GM12878 (cell line): ENCODE results near the gene BPI. TPM values are rescaled to one million over a fixed set of nuclear protein-coding genes. Genes with fewer than 3 reads are reported as not detected.

Experiments
- ATAC-seq: fragments of 200-7000 bp; cut with Tn5 transposase; 3 replicates; pipeline ENCODE4 v1.9.1; 2020; ENCODE audit warnings: mild to moderate bottlenecking, moderate library complexity
- BruUV-seq: library from RNA; stranded (reverse); fragments of 400-500 nt; replicated peaks from 2 replicates; lab custom pipeline; 2021; lab: Mats Ljungman, UMichigan
- CTCF ChIA-PET: fragments of 300-600 bp; sonication (Branson Sonifier 250); formaldehyde crosslinking; extraction: SDS; loops from one replicate; lab custom pipeline; 2021; ENCODE audit warnings: inconsistent platforms; lab: Yijun Ruan, JAX
- POLR2A ChIA-PET: fragments of 350-600 bp; formaldehyde crosslinking; extraction: SDS; loops from one replicate; lab custom pipeline; 2021; ENCODE audit warnings: inconsistent platforms; lab: Charles Lee
- RAD21 ChIA-PET: fragments of 300-600 bp; sonication (Branson Sonifier 250); formaldehyde crosslinking; loops from one replicate; lab custom pipeline; 2023; ENCODE audit warnings: antibody characterized with exemption; ENCODE audit not compliant: unreplicated experiment; lab: Charles Lee
- SMC1A ChIA-PET: fragments of 300-600 bp; sonication (Branson Sonifier 250); formaldehyde crosslinking; loops from one replicate; lab custom pipeline; 2023; ENCODE audit not compliant: unreplicated experiment, uncharacterized antibody; lab: Charles Lee
- DNase-seq: peaks from one replicate; pipeline ENCODE4 v3.0.0-alpha.2; 2011; ENCODE audit warnings: low read depth, low spot score
- FAIRE-seq: peaks from 3 replicates; lab custom pipeline; 2011; peaks lifted over from hg19 to GRCh38; lab: Jason Lieb, UNC
- H2AFZ ChIP-seq: 2 replicates; pipeline ENCODE4 v1.6.0; 2011; ENCODE audit warnings: low read depth, low read length, control low read depth; ENCODE audit not compliant: control insufficient read depth
- H3K27ac ChIP-seq: 2 replicates; pipeline ENCODE4 v1.5.1; 2011; ENCODE audit warnings: control low read depth; ENCODE audit not compliant: control insufficient read depth, insufficient read depth
- H3K27me3 ChIP-seq, 2 experiments: replicated peaks in 1 of 2; 2 replicates each; pipeline versions ENCODE4 v1.6.0 to v1.6.1; 2011; ENCODE audit warnings: low read length in 1 of 2; ENCODE audit not compliant: control insufficient read depth in 2 of 2, insufficient read depth in 2 of 2
- H3K36me3 ChIP-seq, 2 experiments: 2 replicates each; pipeline ENCODE4 v1.5.1; 2011; ENCODE audit warnings: low read length in 1 of 2; ENCODE audit not compliant: control insufficient read depth in 2 of 2, insufficient read depth in 2 of 2
- H3K4me1 ChIP-seq: 2 replicates; pipeline ENCODE4 v1.6.1; 2011; ENCODE audit warnings: mild to moderate bottlenecking, low read length, moderate library complexity, mixed read lengths; ENCODE audit not compliant: control insufficient read depth, insufficient read depth
- H3K4me2 ChIP-seq: 2 replicates; pipeline ENCODE4 v1.6.0; 2011; ENCODE audit warnings: control low read depth; ENCODE audit not compliant: control insufficient read depth, insufficient read depth
- H3K4me3 ChIP-seq: fragments of 200-600 bp; sonication (generic); 2 replicates; pipeline ENCODE4 v1.5.1; 2016
- H3K79me2 ChIP-seq: 2 replicates; pipeline ENCODE4 v1.6.0; 2011; ENCODE audit warnings: low read length; ENCODE audit not compliant: control insufficient read depth, insufficient read depth
- H3K9ac ChIP-seq: 2 replicates; pipeline ENCODE4 v1.8.0; 2011; ENCODE audit warnings: low read length, control low read depth, mixed read lengths; ENCODE audit not compliant: control insufficient read depth, insufficient read depth
- H3K9me3 ChIP-seq: replicated peaks from 3 replicates; pipeline ENCODE4 v1.5.1; 2011; ENCODE audit warnings: mild to moderate bottlenecking, low read length; ENCODE audit not compliant: control insufficient read depth, insufficient read depth
- H4K20me1 ChIP-seq: 2 replicates; pipeline ENCODE4 v1.6.0; 2011; ENCODE audit not compliant: control insufficient read depth, insufficient read depth
- ESRRA ChIP-seq: IDR thresholded peaks from 2 replicates; pipeline ENCODE4 v1.6.1; 2012; ENCODE audit warnings: mild to moderate bottlenecking, low read length, improper control_type of control experiment
- JUND ChIP-seq: IDR thresholded peaks from 2 replicates; pipeline ENCODE4 v1.6.1; 2012; ENCODE audit warnings: low read depth, mild to moderate bottlenecking, low read length, improper control_type of control experiment, moderate library complexity
- KLF5 ChIP-seq: fragments of 450-650 bp; IDR thresholded peaks from 2 replicates; pipeline ENCODE4 v1.6.1; 2014; ENCODE audit warnings: mild to moderate bottlenecking; ENCODE audit not compliant: partially characterized antibody
- PAX5 ChIP-seq: IDR thresholded peaks from 2 replicates; pipeline ENCODE4 v1.6.1; 2011; ENCODE audit warnings: low read depth, low read length, borderline replicate concordance
- RAD51 ChIP-seq: fragments of 450-650 bp; IDR thresholded peaks from 2 replicates; pipeline ENCODE4 v1.6.1; 2016; ENCODE audit warnings: moderate library complexity, mild to moderate bottlenecking, inconsistent platforms
- RBBP5 ChIP-seq: fragments of 200-600 bp; sonication (generic); conservative IDR thresholded peaks from 2 replicates; pipeline ENCODE4 v1.6.1; 2016
- SMC3 ChIP-seq: IDR thresholded peaks from 2 replicates; pipeline ENCODE4 v1.6.1; 2011; ENCODE audit warnings: low read length, improper control_type of control experiment, borderline replicate concordance
- WGBS: methylation state at CpG from one replicate; pipeline ENCODE4 v1.1.6; 2016; ENCODE audit warnings: low lambda C conversion rate; ENCODE audit not compliant: insufficient replicate concordance, insufficient coverage; ENCODE audit errors: missing lambda C conversion rate; 5-methylcytosine and 5-hydroxymethylcytosine counted together
- in situ Hi-C: fragments of 300-500 bp; cut with MboI; formaldehyde crosslinking; loops from 9 replicates; pipeline ENCODE4 v1.14.3; 2018; ENCODE audit warnings: mixed read lengths
- intact Hi-C: fragments of 100-400 bp; cut with micrococcal nuclease; formaldehyde crosslinking; loops from one replicate; pipeline ENCODE4 v1.14.2; 2022; ENCODE audit not compliant: unreplicated experiment
- polyA plus RNA-seq, 11 experiments: library from polyadenylated mRNA; depleted of rRNA in 4 of 11; unstranded in 6 of 11; stranded (reverse) in 5 of 11; fragments of >200 nt; fragmentation: Nextera tagmentation in 4 of 11; fragmentation: Illumina TruSeq in 1 of 11; extraction: Ambion mirVana in 4 of 11; extraction: Trizol in 1 of 11; gene quantifications; 1 replicate in 1 of 11; 2 replicates in 10 of 11; pipeline versions ENCODE4 v1.2.1 to v1.2.3, GENCODE V29; 2011 to 2016; ENCODE audit warnings: inconsistent platforms in 2 of 11, missing spikeins in 2 of 11, low read depth in 1 of 11
- total RNA-seq, 4 experiments: library from RNA; depleted of rRNA in 3 of 4; stranded (reverse); fragments of >200 nt in 3 of 4; fragmentation: Illumina TruSeq in 1 of 4; extraction: Trizol in 1 of 4; gene quantifications; 2 replicates each; pipeline versions ENCODE4 v1.2.1 to v1.2.3, GENCODE V29; 2013 to 2021
- TF ChIP-seq, protein P1 (sequence below): fragments of 450-650 bp; IDR thresholded peaks from 2 replicates; pipeline ENCODE4 v1.6.1; 2017; ENCODE audit warnings: mild to moderate bottlenecking
- TF ChIP-seq, protein P2 (sequence below): fragments of 150-350 bp; IDR thresholded peaks from 2 replicates; pipeline ENCODE4 v1.6.1; 2016; ENCODE audit warnings: low read depth, low read length
- TF ChIP-seq, protein P3 (sequence below): IDR thresholded peaks from 2 replicates; pipeline ENCODE4 v1.6.1; 2011; ENCODE audit warnings: low read depth, mild to moderate bottlenecking, low read length, moderate library complexity, borderline replicate concordance; ENCODE audit errors: extremely low read depth
- TF ChIP-seq, protein P4 (sequence below): fragments of 450-650 bp; formaldehyde crosslinking; IDR thresholded peaks from 2 replicates; pipeline ENCODE4 v1.4.0; 2020; ENCODE audit warnings: mild to moderate bottlenecking, moderate library complexity
- TF ChIP-seq, protein P5 (sequence below): fragments of 450-650 bp; IDR thresholded peaks from 2 replicates; pipeline ENCODE4 v1.6.1; 2018; ENCODE audit warnings: mild to moderate bottlenecking, low read depth, moderate library complexity; ENCODE audit not compliant: partially characterized antibody

The BPI gene
- total and polyA plus RNA-seq, 10 of the 15 experiments (the other 5 are each of a cell fraction or from before 2014, with no cell fraction given): not detected

DNA sequence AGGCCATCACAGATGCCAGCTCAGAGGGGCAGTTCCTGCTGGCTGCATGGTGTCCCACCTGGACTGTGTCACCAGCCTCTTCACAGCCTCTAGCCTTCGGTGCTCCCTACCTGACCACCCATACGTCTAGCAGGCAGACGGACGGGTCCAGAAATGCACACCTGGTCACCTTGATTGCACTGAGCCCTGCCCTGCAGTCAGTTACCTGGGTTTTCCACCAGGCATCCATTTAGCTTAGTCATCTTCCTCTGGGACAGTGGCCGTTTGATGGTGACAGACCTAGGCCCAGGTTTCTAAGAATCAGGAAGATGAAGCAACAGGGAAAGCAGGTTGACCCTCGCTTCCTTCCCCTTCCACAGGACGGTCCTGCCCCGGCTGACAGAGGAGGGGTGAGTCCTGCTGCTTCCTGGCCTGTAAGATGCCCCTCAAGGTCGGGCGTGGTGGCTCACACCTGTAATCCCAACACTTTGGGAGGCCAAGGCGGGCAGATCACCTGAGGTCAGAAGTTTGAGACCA lies 9.8 kb upstream of the BPI start:
- no peak for ATAC-seq
- in situ Hi-C loops: no loop called here
- TF ChIP-seq SMC3 (no peak), KLF5 (no peak), RAD51 (no peak), JUND (no peak), RBBP5 (no peak), ESRRA (no peak), PAX5 (no peak)
- TF ChIP-seq, protein P1, sequence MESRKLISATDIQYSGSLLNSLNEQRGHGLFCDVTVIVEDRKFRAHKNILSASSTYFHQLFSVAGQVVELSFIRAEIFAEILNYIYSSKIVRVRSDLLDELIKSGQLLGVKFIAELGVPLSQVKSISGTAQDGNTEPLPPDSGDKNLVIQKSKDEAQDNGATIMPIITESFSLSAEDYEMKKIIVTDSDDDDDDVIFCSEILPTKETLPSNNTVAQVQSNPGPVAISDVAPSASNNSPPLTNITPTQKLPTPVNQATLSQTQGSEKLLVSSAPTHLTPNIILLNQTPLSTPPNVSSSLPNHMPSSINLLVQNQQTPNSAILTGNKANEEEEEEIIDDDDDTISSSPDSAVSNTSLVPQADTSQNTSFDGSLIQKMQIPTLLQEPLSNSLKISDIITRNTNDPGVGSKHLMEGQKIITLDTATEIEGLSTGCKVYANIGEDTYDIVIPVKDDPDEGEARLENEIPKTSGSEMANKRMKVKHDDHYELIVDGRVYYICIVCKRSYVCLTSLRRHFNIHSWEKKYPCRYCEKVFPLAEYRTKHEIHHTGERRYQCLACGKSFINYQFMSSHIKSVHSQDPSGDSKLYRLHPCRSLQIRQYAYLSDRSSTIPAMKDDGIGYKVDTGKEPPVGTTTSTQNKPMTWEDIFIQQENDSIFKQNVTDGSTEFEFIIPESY: no peak
- TF ChIP-seq, protein P2, sequence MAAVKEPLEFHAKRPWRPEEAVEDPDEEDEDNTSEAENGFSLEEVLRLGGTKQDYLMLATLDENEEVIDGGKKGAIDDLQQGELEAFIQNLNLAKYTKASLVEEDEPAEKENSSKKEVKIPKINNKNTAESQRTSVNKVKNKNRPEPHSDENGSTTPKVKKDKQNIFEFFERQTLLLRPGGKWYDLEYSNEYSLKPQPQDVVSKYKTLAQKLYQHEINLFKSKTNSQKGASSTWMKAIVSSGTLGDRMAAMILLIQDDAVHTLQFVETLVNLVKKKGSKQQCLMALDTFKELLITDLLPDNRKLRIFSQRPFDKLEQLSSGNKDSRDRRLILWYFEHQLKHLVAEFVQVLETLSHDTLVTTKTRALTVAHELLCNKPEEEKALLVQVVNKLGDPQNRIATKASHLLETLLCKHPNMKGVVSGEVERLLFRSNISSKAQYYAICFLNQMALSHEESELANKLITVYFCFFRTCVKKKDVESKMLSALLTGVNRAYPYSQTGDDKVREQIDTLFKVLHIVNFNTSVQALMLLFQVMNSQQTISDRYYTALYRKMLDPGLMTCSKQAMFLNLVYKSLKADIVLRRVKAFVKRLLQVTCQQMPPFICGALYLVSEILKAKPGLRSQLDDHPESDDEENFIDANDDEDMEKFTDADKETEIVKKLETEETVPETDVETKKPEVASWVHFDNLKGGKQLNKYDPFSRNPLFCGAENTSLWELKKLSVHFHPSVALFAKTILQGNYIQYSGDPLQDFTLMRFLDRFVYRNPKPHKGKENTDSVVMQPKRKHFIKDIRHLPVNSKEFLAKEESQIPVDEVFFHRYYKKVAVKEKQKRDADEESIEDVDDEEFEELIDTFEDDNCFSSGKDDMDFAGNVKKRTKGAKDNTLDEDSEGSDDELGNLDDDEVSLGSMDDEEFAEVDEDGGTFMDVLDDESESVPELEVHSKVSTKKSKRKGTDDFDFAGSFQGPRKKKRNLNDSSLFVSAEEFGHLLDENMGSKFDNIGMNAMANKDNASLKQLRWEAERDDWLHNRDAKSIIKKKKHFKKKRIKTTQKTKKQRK: no peak
- TF ChIP-seq, protein P3, sequence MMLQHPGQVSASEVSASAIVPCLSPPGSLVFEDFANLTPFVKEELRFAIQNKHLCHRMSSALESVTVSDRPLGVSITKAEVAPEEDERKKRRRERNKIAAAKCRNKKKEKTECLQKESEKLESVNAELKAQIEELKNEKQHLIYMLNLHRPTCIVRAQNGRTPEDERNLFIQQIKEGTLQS: no peak
- TF ChIP-seq, protein P4, sequence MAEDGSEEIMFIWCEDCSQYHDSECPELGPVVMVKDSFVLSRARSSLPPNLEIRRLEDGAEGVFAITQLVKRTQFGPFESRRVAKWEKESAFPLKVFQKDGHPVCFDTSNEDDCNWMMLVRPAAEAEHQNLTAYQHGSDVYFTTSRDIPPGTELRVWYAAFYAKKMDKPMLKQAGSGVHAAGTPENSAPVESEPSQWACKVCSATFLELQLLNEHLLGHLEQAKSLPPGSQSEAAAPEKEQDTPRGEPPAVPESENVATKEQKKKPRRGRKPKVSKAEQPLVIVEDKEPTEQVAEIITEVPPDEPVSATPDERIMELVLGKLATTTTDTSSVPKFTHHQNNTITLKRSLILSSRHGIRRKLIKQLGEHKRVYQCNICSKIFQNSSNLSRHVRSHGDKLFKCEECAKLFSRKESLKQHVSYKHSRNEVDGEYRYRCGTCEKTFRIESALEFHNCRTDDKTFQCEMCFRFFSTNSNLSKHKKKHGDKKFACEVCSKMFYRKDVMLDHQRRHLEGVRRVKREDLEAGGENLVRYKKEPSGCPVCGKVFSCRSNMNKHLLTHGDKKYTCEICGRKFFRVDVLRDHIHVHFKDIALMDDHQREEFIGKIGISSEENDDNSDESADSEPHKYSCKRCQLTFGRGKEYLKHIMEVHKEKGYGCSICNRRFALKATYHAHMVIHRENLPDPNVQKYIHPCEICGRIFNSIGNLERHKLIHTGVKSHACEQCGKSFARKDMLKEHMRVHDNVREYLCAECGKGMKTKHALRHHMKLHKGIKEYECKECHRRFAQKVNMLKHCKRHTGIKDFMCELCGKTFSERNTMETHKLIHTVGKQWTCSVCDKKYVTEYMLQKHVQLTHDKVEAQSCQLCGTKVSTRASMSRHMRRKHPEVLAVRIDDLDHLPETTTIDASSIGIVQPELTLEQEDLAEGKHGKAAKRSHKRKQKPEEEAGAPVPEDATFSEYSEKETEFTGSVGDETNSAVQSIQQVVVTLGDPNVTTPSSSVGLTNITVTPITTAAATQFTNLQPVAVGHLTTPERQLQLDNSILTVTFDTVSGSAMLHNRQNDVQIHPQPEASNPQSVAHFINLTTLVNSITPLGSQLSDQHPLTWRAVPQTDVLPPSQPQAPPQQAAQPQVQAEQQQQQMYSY: no peak
- TF ChIP-seq, protein P5, sequence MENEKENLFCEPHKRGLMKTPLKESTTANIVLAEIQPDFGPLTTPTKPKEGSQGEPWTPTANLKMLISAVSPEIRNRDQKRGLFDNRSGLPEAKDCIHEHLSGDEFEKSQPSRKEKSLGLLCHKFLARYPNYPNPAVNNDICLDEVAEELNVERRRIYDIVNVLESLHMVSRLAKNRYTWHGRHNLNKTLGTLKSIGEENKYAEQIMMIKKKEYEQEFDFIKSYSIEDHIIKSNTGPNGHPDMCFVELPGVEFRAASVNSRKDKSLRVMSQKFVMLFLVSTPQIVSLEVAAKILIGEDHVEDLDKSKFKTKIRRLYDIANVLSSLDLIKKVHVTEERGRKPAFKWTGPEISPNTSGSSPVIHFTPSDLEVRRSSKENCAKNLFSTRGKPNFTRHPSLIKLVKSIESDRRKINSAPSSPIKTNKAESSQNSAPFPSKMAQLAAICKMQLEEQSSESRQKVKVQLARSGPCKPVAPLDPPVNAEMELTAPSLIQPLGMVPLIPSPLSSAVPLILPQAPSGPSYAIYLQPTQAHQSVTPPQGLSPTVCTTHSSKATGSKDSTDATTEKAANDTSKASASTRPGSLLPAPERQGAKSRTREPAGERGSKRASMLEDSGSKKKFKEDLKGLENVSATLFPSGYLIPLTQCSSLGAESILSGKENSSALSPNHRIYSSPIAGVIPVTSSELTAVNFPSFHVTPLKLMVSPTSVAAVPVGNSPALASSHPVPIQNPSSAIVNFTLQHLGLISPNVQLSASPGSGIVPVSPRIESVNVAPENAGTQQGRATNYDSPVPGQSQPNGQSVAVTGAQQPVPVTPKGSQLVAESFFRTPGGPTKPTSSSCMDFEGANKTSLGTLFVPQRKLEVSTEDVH: no peak

More for the DNA sequence above, 9.8 kb upstream of the BPI start:
- FAIRE-seq (no peak), DNase-seq (no peak)
- Histone ChIP-seq H3K4me1 (no peaks in the 10 kb centered on the region), H3K9me3 (no peaks in the 10 kb centered on the region), H3K27ac (no peak overlapping the region), H3K27me3 (peaks cover 0 to 2% of the 10 kb centered on the region in 2 experiments; a peak in 1 of 4 replicates), H3K4me2 (no peak overlapping the region), H2AFZ (no peak overlapping the region), H3K9ac (no peak overlapping the region), H3K79me2 (no peaks in the 10 kb centered on the region), H3K4me3 (no peak overlapping the region), H3K36me3 (no peaks in the 10 kb centered on the region), H4K20me1 (no peaks in the 10 kb centered on the region)
- 24% methylated on average over 11 of the region's 11 CpGs for WGBS
- SMC1A ChIA-PET: no interaction called here
- no TSS peak for BruUV-seq
- RAD21 ChIA-PET: no interaction called here
- POLR2A ChIA-PET: no interaction called here
- intact Hi-C loops: no loop called here
- CTCF ChIA-PET: no interaction called here
